ENCODE data around the gene EFCAB11. TPM values are rescaled to one million over a fixed set of nuclear protein-coding genes. Genes with fewer than 3 reads are reported as not detected.

The EFCAB11 gene
- total RNA-seq, 1 experiment from 2014 or later = 36.2 TPM

DNA sequence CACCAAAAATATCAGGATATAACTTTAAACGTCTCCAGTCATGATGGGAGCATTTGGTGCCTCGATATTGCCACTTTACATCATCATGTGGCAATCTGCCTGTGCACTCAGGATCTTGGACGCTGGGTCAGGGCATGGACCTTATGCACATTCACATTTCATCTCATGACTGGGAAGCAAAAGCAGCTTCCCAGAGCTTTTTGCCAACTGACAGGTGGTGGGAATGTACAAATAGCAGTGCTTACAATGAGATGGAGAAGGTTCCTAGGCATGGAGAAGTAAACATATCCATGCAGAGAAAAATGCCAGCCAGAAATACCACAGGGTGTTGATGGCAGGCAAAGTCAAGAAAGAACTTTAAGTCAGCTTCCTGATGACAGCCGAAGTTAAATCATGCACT lies 30.3 kb downstream of the EFCAB11 start:
- CTCF ChIA-PET = no interaction called here
- no peaks in the 10 kb centered on the region for H3K9me3 Mint-ChIP-seq (ENCODE audit: unreplicated experiment)

DNA sequence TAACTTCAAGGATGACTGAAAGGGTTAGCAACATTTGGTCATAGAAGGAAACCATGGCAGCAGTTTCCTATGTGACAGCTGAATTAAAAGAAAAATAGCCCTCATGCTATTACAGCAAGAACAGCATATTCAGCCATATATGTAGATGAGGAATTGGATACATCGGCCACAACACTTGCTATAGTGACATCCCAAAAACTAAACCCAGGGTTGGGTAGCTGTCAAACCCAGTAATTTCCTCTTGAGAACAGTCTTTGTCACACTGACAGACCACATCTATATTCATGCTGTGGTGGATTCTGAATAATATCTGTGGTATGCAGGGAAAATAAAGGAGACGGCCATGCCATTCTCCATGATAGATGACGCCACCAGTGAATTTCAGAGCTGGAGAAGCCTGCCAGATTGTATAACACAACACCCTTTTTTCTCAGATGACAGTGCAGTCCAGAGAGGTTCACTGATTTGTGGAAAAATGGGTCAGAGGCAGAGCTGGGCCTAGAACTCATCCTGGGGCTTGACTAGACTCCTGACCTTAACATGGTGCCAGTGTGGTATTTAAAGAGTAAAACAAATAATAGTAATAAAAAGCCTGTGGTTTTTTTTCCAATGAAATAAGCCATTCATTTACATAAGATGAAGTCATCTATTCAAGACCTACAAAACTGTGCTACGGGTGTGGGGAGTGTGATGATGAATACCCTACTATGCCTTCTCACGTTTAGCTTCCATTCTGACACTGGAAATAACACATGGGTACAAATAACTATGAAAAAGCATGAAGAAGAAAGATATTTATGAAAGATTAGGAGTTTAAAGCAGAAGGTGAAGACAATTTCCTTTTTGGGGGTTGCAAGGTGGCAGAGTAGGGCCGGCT lies 32.3 kb downstream of the EFCAB11 start:
- H3K9me3 ChIP-seq = no peaks in the 10 kb centered on the region
- no peak overlapping the region for H3K27ac Mint-ChIP-seq (ENCODE audit: unreplicated experiment)
- BruUV-seq (replicated peaks) = no TSS peak
- TF ChIP-seq, protein P1, sequence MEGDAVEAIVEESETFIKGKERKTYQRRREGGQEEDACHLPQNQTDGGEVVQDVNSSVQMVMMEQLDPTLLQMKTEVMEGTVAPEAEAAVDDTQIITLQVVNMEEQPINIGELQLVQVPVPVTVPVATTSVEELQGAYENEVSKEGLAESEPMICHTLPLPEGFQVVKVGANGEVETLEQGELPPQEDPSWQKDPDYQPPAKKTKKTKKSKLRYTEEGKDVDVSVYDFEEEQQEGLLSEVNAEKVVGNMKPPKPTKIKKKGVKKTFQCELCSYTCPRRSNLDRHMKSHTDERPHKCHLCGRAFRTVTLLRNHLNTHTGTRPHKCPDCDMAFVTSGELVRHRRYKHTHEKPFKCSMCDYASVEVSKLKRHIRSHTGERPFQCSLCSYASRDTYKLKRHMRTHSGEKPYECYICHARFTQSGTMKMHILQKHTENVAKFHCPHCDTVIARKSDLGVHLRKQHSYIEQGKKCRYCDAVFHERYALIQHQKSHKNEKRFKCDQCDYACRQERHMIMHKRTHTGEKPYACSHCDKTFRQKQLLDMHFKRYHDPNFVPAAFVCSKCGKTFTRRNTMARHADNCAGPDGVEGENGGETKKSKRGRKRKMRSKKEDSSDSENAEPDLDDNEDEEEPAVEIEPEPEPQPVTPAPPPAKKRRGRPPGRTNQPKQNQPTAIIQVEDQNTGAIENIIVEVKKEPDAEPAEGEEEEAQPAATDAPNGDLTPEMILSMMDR (IDR thresholded peaks at IDR 0.05; ENCODE audit: insufficient read depth in 1 of 2, low read depth in 1 of 2, low read length in 1 of 2, severe bottlenecking in 1 of 2, unreplicated experiment in 1 of 2) = no peak
- H3K4me3 ChIP-seq (ENCODE audit: low read depth, low read length) = no peak overlapping the region
- ChIA-PET CTCF (no interaction called here), POLR2A (interaction anchor here (0.6 kb wide), 2 partner anchors 32 to 68 kb away, joined by 3 to 5 read pairs; partner anchors contain the start of gene EFCAB11)
- intact Hi-C loops (cut with micrococcal nuclease; ENCODE audit: unreplicated experiment) = no loop called here
- no peaks in the 10 kb centered on the region for H3K9me3 Mint-ChIP-seq (ENCODE audit: unreplicated experiment)
- H3K4me1 Mint-ChIP-seq (ENCODE audit: low read depth, unreplicated experiment) = no peaks in the 10 kb centered on the region
- H3K4me1 ChIP-seq = no peaks in the 10 kb centered on the region
- no peaks in the 10 kb centered on the region for H3K36me3 ChIP-seq (ENCODE audit: control insufficient read depth, insufficient read depth, low read length)
- H3K27me3 ChIP-seq (replicated peaks; ENCODE audit: control insufficient read depth, insufficient read depth, low read length) = no peaks in the 10 kb centered on the region
- peaks cover 7% of the 10 kb centered on the region for H3K36me3 Mint-ChIP-seq (ENCODE audit: insufficient read depth, unreplicated experiment)
- DNase-seq = no peak
- no peak overlapping the region for H3K4me3 Mint-ChIP-seq (ENCODE audit: unreplicated experiment)
- no peaks in the 10 kb centered on the region for H3K27me3 Mint-ChIP-seq (ENCODE audit: insufficient read depth, unreplicated experiment)

More for the DNA sequence above, 30.3 kb downstream of the EFCAB11 start:
- no peaks in the 10 kb centered on the region for H3K9me3 ChIP-seq
- H3K4me3 Mint-ChIP-seq (ENCODE audit: unreplicated experiment) = no peak overlapping the region
- POLR2A ChIA-PET = no interaction called here
- H3K27ac Mint-ChIP-seq (ENCODE audit: unreplicated experiment) = no peak overlapping the region
- H3K4me1 Mint-ChIP-seq (ENCODE audit: low read depth, unreplicated experiment) = no peaks in the 10 kb centered on the region
- no peak for DNase-seq
- H3K36me3 Mint-ChIP-seq (ENCODE audit: insufficient read depth, unreplicated experiment) = peaks cover 7% of the 10 kb centered on the region
- no peaks in the 10 kb centered on the region for H3K4me1 ChIP-seq
- intact Hi-C loops (cut with micrococcal nuclease; ENCODE audit: unreplicated experiment) = no loop called here
- no peaks in the 10 kb centered on the region for H3K27me3 ChIP-seq (replicated peaks; ENCODE audit: control insufficient read depth, insufficient read depth, low read length)
- no peaks in the 10 kb centered on the region for H3K36me3 ChIP-seq (ENCODE audit: control insufficient read depth, insufficient read depth, low read length)
- TF ChIP-seq, protein P1 (IDR thresholded peaks at IDR 0.05; ENCODE audit: insufficient read depth in 1 of 2, low read depth in 1 of 2, low read length in 1 of 2, severe bottlenecking in 1 of 2, unreplicated experiment in 1 of 2) = no peak
- no peaks in the 10 kb centered on the region for H3K27me3 Mint-ChIP-seq (ENCODE audit: insufficient read depth, unreplicated experiment)
- BruUV-seq (replicated peaks) = no TSS peak
- H3K4me3 ChIP-seq (ENCODE audit: low read depth, low read length) = no peak overlapping the region

DNA sequence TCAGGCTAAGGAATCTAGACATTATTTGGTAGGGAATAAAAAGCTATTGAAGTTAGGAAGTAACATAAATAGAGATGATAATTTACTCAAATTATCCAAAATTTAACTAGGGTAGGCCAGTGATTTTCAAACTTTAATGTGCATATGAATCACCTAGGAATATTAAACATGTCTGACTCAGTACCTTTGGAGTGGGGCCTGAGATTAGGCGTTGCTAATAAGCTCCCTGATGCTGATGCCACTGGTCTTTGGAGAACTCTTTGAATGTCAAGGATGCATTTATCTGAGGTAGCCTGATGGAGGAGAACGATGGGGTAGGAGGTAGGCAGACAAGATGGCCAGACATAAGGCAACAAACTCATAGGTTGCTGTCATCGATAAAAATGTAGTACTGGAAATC lies 33.2 kb downstream of the EFCAB11 start:
- H3K27me3 Mint-ChIP-seq (ENCODE audit: insufficient read depth, unreplicated experiment) = no peaks in the 10 kb centered on the region
- H3K36me3 Mint-ChIP-seq (ENCODE audit: insufficient read depth, unreplicated experiment) = peaks cover 7% of the 10 kb centered on the region
- Histone ChIP-seq H3K36me3 (ENCODE audit: control insufficient read depth, insufficient read depth, low read length) (no peaks in the 10 kb centered on the region), H3K4me3 (ENCODE audit: low read depth, low read length) (no peak overlapping the region), H3K9me3 (no peaks in the 10 kb centered on the region), H3K4me1 (no peaks in the 10 kb centered on the region), H3K27me3 (replicated peaks; ENCODE audit: control insufficient read depth, insufficient read depth, low read length) (no peaks in the 10 kb centered on the region)
- no peaks in the 10 kb centered on the region for H3K9me3 Mint-ChIP-seq (ENCODE audit: unreplicated experiment)
- ChIA-PET CTCF (no interaction called here), POLR2A (no interaction called here)
- DNase-seq = no peak
- H3K4me3 Mint-ChIP-seq (ENCODE audit: unreplicated experiment) = no peak overlapping the region
- intact Hi-C loops (cut with micrococcal nuclease; ENCODE audit: unreplicated experiment) = no loop called here
- no TSS peak for BruUV-seq (replicated peaks)
- TF ChIP-seq, protein P1 (IDR thresholded peaks at IDR 0.05; ENCODE audit: insufficient read depth in 1 of 2, low read depth in 1 of 2, low read length in 1 of 2, severe bottlenecking in 1 of 2, unreplicated experiment in 1 of 2) = no peak
- no peak overlapping the region for H3K27ac Mint-ChIP-seq (ENCODE audit: unreplicated experiment)
- no peaks in the 10 kb centered on the region for H3K4me1 Mint-ChIP-seq (ENCODE audit: low read depth, unreplicated experiment)
